DMS153 treated with DMSO at 0.1 percent for 48 hours (cell line): Measurements from ENCODE around the gene NEXMIF.
"Not testable (repeated sequence)": the region's sequence is repeated elsewhere in the genome, so short reads cannot be mapped to it uniquely, and the experiment has no call there.

Source experiments
- DNase-seq: peaks from one replicate; lab custom pipeline; 2025; ENCODE audit not compliant: unreplicated experiment; lab: John Stamatoyannopoulos, UW

The NEXMIF gene

DNA sequence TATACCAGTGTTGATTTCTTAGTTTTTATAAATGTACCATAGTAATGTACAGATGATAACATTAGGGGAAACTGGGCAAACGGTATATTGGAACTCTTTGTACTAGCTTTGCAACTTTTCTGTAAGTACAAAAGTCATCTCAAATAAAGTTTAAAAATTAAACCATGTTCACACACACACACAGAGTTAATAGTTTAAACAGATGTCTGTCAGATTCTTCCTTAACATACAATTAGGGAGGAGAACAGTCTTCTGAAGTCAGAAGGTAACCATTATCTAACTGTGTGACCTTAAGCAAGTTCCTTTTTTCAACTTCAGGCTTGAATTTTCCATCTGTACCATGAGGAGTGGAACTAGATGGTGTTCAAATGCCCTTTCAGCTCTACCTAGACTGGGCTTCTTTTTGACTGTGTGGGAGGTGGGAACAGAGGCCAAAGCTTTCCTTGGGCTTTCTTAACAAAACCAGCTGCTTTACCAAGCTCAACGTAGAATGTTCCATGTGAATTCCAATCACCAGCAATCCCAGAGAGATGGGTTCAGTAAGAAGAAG, 127.8 kb downstream of the NEXMIF start:
- DNase-seq = no peak

DNA sequence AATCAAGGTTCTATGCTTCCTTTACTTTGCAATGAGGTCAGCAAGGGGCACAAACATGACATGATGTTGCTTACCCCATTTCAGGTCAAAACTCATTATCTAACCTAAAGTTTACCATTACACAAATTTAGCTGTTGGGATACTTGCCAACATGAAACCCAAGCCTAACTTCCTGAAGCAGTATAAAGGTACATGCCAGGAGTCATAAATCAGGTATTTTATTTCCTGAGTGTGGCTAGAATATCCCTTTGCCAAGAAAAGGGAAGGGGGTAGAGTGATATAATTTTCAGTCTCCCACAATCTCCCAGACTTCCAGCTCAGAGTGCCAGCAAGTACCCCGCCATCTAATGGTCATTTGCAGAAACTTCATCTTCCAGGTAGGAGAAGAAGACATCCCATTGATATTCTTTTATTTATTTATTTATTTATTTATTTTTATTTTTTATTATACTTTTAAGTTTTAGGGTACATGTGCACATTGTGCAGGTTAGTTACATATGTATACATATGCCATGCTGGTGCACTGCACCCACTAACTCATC, 136.6 kb downstream of the NEXMIF start:
- peak; percentile 2 for DNase-seq

DNA sequence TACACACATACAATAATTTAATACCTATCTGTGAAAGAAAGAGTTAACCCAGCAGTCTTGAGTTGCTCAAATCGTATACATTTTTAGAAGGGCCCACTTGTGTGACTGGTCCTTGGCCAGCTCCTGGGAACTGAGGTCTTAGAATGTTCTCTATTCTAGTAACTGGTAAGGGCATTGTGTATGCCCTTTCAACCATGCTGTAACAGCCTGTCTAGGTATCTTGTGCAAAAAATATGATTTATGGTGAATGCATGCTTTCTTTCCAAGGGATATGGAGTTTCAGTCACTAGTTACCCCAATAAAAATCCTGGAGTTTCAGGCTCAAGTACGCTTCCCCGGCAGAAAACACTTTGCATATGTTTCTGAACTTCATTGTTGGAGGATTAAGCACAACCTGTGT, 140.6 kb downstream of the NEXMIF start:
- no peak for DNase-seq

DNA sequence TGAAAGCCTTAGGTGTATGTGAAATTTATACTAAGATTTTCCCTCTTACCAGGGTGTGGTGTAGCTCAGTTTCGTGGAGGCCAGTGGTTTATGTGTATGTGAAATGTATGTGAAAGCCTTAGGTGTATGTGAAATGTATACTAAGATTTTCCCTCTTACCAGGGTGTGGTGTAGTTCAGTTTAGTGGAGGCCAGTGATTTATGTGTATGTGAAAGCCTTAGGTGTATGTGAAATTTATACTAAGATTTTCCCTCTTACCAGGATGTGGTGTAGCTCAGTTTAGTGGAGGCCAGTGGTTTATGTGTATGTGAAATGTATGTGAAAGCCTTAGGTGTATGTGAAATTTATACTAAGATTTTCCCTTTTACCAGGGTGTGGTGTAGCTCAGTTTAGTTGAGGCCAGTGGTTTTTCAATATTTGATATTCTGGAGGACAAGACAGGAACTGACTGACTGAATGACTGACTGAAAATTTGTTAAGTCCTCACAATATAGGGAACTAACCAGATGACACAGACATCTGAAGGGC, 143.7 kb downstream of the NEXMIF start:
- DNase-seq = no peak

DNA sequence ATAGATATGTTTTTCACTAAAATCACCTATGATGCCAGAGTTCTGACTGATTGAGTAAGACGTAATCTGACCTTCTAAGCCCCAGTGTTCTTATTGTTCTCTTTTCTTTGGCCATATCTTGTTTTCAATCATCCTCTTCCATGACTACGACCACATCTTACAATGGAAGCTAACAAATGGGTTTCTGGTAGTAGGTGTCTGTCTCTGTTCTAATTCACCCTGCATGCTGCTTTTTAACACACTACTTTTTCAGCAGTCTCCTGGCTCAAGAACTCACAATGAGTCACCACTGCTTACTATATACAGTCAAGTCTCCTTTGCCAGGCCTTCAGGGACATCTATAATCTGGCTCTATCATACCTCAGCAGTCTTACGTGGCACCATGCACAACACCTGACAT, 146.1 kb downstream of the NEXMIF start:
- DNase-seq = no peak

DNA sequence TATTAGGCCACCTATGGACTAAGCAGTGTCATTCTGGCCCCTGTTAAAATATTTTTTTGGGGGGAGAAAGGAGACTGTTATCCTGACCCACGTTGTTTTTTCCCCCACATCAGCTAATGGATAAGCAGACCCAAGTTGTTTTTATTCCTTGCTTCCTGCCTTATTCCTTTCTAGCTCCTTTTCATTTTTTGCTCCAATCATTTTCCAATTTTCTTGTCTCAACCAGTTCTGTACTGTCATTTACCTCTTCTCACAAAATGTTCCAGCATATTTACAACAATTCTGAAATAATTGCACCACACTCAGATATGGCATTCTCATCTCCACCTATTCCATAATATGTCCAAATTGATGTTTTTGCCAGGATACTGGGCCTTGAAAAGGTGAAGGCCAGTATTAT, 150.3 kb downstream of the NEXMIF start:
- DNase-seq = no peak

DNA sequence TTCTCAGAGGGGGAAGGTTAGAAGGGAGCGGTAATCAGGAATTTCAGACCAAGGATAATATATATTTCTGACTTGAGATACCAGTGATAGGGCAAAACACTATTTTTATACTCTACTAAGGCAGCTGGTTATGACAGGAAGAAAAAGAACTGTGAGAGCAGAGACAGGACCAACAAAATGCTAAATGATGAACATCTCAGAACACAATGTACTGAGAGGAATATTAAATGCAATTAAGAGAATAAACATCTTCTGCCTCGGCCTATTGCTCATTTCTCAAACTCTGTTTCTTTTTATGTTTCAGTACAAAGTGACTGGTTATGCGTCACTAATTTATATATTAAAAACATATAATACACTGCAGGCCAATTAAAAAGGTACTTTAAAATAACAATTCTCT, 188.8 kb downstream of the NEXMIF start:
- no peak for DNase-seq

DNA sequence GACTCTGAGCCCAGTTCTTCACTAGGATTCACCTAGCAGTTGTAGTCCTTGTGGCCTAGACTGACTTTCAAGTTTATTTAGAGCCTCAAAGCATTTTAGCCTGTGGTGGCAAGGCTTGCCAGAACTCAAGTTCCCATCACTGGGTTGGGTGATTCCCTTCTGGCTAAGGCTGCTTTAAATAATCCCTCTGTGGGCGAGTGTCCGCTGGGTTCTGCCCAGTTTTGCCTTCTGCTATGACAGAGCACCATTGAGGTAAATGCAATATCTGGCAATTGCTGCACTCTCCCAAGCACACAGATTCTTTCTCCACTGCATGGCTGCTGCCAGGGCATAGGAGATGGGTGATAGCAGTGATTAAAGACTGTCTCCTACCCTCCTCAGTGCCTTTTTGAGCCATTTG, 220.0 kb downstream of the NEXMIF start:
- no peak for DNase-seq

DNA sequence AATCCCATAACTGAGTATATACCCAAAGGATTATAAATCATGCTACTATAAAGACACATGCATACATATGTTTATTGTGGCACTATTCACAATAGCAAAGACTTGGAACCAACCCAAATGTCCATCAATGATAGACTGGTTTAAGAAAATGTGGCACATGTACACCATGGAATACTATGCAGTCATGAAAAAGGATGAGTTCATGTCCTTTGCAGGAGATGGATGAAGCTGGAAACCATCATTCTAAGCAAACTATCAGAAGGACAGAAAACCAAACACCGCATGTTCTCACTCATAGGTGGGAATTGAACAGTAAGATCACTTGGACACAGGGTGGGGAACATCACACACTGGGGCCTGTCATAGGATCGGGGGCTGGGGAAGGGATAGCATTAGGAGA, 223.9 kb downstream of the NEXMIF start:
- not testable (repeated sequence) for DNase-seq

DNA sequence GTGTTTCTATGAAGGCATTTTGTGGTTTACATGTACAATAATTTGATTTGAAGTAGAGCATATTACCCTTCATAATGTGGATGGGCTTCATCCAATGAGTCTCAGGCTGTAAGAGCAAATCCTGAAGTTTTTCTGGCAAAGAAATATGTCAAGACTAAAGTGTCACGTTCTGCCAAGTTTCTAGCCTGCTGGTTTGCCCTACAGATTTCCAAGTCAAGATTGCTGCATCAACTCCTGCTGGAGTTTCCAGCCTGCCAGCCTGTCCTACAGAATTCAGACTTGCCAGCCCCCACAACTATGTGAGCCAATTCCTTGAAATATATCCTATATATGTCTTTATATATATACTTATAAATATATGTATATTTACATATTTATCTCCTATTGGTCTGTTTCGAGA, 240.8 kb downstream of the NEXMIF start:
- no peak for DNase-seq
